Measurements from ENCODE around the gene LRRC42.

GRCh38 chr1:54012863-54013262 is 66.7 kb downstream of the LRRC42 start:
- TF ChIP-seq FOXP2 (optimal IDR thresholded peaks at IDR 0.05; ENCODE audit: control extremely low read depth, extremely low read length, insufficient read depth) (no peak), EZH2 (IDR thresholded peaks at IDR 0.05) (no peak)

Measured in SK-N-MC (cell line).